HG03139 (cell line): Measurements from ENCODE around the gene DAPK1.

Experiments used
- ATAC-seq: cut with Tn5 transposase; IDR thresholded peaks from one replicate; pipeline ENCODE4 v1.9.1; 2021; ENCODE audit not compliant: unreplicated experiment

DAPK1 gene

DNA sequence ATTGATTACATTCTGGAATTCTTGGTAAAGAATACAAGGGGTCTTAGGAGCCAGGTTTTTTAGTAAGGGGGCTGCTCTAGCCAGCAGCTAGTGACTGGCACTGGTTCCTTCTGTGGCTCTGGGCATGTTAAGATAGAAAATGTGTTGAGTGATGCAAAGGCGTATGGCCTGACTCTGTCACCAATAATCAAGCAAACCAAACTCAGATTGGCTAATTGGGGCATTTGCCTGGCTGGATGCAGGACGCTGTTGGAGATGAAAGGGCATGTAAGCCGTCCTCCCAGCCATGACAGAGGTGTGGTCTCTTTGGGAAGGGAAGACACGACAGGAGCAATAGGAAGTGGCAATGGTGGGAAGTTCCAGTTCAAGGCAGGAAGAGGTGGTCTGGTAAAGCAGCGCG is 140.6 kb downstream of the DAPK1 start:
- ATAC-seq: no peak

DNA sequence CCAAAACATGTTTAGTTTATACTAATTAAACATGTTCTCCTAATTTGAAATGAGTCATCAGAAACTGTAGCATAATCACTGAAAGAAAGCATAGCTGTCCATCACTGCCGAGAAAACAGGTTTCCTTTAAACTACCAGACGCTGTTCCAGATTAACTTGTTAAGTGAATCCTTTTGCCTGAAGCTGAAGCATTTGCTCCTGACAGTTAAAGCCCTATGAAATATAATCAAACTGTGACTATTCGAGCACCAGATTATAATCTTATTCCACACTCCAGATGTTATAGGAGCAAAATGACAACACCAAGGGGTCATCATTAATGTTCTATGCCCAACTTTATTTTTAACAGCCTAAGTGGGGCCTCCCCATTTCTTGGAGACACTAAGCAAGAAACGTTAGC is 142.3 kb downstream of the DAPK1 start:
- no peak for ATAC-seq

DNA sequence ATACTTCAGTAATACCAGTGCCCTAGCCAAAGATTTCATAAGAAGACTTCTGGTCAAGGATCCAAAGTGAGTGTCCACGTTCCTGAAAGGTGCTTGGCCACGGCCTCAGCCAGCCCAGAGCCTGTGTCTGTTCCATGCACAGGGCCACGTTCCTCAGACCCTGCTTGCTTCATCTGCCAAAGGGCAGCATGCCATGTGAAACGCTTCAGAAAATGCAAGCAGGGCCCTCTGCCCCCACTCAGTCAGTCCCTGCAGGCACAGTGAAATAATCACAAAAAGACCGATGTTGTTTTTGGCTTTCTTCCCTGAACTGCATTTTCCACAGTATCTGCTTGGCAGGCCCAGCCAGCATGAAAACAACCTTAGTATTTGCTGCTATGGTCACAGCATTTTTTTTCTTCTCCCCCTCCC is 142.7 kb downstream of the DAPK1 start:
- no peak for ATAC-seq

DNA sequence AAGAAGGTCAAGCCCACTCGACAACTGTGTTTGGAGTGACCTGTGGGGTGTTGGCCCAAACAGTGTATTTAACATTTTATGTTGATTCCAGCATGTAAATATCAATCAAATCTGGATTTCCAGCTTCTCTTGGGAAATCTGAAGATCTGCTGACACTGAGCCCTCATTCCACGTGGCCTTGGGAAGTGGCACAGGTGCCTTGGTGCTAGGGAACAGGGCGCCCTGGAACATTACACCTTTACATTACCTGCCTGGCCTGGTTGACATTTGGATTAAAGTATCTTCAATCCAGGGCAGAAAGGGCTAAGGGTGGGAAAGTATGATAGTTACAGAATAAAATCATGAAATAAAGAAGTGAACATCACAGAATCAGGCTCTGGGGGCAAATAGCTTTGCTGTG is 143.4 kb downstream of the DAPK1 start:
- no peak for ATAC-seq

DNA sequence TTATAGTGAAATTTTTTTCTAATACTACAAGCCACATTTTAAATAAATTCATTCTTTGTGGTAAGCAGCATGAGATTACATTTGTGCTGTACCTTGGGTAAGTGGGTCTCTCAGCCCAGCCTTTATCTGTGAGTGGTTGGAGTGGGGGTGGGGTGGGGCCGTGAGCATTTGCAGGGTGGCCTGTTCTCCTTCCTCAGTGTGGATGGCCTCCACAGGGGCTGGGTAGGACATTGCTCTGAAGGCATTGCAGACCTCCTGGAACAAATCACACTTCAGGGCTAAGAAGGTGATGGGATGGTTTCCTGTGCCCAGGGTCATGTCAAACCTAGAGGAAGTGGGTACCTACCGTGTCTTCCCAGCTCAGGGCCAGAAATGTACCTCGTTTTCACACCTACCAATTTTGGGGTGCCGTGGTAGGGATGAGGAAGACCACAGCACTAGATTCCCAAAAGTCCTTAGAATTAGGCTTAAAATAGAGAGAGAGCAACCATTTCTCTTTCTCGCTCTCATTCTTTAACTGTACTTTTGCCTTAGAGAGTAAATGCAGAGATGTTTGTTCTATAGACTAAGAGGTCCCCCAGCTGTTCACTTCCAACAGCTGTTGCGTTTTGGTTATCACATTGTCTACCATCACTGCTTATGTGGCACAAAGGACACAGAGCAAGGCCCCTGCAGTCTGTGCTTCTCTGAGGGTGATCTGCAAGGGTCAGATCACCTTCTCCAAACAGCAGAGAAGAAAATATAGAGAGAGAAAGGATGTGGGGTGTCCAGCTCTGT is 144.9 kb downstream of the DAPK1 start:
- no peak for ATAC-seq

DNA sequence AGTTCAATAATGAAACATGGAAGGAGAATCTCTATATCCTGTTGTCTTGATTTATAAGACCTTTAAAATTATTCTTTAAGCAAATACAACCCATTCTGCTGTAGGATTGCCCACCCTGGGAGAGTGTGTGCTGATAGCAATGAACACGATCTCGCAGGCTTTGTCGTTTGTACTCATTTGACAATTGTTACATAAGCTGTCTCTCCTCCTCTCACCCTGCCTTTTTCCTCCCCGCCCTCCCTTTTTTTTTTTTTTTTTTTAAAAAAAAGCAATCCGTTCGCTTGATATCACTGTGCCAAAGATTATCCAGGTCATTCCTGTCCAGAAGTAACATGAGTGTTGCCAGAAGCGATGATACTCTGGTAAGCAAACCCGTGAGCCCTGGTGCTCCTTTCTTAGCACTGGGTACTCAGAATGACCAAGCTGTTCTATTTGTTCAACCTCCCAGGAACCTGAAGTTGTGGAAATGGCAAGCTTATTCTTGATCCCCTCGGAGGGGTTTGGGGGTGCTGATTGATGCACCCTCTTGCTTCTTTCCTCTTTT is 145.5 kb downstream of the DAPK1 start:
- ATAC-seq: no peak

DNA sequence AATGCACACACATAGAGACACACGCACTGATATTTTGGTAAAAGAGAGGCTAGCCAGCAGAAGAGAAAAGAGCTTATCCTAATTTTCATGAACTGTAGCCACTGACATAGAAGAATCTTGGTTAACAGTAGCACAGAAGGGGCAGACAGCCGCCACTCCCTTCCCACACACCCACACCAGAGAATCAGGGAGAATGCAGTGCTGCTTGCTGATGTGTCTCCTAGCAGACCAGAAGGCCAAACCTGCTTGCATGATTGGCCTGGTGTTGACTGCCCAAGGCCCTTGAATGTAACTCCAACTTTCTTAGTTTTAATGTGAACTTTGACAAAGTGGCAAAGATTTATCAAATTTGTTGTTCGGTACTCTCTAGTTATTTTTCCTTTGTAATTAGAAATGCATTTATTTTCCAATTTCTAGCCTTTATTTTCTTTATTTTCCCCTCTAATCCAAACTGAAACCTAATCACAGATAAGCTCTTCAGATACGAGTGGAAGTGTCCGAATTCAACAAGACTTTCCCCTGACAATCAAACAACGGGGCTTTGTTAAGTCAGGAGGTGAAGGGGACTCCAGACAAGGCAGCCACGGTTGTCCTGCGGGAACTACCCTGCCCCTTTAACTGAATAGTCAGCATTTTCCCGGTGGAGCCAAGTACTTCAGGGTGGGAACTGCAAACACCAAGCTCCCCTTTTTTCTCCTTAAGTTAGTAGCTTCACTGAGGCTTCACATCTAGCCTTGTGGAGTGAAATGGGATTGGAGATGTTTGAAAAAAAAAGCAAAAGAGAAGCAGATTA is 146.3 kb downstream of the DAPK1 start:
- ATAC-seq: no peak

DNA sequence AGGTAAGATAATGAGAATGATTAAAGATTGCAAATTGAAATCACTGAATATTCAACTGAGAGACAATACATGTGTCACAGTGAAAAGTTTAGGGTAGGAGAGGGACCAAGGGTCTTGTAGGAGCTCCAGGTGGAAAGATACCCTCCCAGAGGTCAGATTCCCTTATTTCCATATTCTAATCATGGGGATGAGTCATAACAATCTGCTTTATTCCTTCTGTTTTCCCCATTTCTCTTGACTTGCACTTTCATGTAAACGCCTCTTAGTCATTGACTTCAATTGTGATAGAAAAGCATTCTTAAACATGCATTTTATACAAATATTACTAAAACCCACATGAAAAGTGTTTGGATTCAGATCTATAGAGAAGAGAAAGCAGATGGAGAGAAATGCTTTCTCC is 147.0 kb downstream of the DAPK1 start:
- ATAC-seq: no peak

DNA sequence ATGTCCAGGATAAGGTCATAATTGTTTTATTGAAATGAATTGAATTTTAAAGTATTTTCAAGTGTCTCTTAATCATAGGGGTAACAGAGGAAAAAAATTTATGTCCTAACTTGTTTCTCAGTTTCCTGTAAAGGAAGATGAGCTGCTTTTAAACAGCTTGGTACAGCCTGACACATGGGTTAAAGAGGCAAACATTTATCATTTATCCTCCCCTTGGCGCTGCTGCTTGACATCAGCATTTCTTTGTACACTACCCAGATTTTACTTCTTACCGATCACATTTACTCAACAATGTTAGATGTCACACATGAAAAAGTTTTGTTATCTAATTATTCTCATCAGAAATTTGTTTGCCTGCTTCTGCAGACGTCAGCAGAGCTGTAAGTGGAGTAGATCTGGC is 148.9 kb downstream of the DAPK1 start:
- ATAC-seq: no peak

DNA sequence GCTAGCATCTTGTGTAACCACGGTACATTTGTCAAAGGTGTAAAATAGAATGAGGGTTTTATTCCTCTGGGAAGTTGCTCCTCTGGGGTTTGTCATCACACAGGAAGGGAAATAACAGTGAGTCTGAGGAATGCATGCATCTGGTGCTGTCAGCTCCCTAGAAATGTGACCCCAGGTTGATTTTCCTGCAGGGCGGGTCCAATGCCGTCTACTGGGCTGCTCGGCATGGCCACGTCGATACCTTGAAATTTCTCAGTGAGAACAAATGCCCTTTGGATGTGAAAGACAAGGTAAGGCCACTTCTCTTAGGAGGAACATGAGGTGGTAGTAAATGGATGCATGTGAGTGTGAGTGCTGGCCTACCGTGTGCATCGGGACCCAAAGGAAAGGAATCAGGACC is 149.4 kb downstream of the DAPK1 start:
- no peak for ATAC-seq

DNA sequence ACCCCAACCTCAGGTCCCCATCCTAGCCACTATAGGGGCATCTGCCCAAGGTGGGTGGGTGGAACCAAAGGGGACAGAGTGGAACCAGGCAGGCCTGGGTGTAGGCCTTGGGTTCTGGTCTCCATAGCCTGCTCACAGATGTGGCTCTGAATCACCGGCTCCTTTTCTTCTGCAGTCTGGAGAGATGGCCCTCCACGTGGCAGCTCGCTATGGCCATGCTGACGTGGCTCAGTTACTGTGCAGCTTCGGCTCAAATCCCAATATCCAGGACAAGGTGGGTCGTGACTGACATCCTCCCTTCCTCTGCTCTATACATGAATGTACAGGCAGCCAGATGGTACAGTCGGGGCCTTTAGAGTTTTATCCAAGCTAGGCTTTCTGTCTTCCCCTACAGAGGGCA is 150.9 kb downstream of the DAPK1 start:
- no peak for ATAC-seq

DNA sequence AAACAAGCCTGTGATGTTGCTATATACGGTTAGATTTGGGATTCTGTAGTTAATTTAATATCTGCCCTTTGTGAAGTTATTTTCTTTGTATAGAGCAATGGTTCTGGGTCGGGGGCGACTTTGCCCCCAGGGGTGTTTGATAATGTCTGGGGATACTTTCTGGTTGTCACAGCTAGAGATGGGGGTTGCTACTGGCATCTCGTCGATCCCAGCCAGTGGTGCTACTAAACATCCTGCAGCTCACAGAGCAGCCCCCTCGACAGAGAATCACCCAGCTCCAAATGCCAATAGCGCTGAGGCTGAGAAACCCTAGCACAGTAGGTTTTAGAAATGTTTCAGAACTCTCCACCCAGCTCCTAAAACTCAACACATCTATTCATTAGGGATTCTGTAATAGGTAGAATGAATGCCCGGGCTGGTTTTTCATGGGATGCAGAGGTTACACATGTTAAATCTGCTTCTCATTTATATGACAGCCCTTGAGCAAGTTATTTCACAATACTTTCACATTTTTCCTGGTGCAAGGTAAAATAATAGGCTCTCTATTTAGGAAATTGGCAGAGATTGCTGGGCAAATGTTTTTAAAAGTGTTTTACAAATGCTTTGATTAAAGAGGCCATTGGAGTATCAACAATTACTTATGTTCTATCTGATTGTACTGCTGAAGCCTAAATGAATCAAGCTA is 153.1 kb downstream of the DAPK1 start:
- ATAC-seq: no peak

DNA sequence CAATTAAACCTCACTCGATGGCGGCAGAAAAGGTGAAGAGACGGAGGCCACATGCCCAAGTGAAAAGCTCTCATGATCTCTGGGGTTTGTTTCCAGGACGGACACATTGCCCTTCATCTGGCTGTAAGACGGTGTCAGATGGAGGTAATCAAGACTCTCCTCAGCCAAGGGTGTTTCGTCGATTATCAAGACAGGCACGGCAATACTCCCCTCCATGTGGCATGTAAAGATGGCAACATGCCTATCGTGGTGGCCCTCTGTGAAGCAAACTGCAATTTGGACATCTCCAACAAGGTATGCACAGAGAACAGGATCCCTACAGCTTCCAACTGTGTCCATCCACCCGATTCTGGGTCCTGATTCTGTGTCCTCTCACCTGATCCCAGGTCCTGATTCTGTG is 153.8 kb downstream of the DAPK1 start:
- no peak for ATAC-seq

DNA sequence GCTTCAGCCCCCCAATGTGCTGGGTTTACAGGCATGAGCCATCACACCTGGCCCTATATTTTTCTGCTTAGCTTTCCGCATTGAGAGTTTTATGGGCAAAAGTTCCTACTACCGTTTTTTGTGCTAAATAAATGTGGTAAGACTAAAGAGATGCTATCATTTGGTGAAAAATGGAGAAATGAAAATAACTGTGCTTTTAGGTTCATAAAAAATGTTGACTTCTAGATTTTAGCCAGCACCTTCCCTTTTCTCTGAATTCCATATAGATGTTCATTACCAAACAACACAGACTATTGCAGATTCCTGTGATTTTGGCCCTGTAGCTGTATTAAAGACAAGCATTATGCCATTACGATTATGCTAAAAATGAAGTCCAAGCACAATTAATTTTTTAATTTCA is 156.3 kb downstream of the DAPK1 start:
- no peak for ATAC-seq

DNA sequence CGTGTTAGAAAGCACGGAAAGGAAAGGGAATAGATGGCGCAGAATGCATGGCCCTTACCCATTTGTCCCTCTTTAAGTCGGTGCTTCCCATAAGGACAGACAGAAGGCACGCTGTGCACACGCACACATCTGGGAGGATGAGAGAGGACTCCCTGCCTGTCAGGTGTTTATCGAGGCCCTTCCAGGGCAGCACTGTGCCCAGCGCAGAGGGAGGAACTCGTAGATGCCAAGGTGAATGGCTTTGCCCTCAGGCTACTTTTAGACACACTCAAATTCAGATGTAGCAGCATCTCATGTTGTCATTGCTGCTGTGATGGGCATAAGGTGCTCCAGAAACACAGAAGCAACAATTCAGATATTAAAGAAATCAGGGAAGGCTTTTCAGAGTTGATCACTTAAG is 158.1 kb downstream of the DAPK1 start:
- ATAC-seq: no peak

DNA sequence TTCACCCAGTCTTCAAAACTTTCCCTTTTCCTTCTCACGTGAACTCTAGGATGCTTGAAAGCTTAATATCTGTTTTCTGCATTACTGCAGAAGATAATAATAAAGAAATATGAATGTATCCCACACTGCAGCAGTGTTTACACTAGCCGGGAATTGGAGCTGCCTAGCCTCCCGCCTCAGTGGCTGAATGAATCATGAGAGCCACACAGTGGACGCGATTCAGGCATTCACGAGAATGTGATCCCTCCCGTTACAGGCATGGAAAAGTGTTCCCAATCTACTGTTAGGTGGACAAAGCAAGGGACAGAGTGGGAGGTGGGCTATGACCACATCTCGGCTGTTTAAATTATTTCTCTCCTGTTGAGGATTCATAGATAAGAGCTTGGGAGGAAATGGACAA is 158.8 kb downstream of the DAPK1 start:
- no peak for ATAC-seq

DNA sequence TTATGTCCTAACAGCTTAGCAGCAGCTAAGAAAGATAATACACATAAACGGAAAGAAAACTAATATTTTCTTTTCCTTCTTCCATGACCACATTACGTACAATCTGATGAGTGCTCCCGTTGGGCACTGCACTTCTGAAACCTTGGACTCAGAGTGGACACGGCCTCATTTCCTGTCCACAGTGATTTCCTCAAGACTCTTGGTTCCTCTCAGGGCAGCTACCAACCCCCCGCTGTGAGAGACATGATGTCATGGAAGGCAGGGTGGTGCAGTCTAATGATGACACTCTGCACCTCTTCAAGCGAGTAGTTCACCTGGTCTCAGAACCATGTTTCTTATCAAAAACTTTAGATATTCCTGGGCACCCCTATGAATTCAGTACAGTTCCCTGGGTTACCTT is 159.5 kb downstream of the DAPK1 start:
- ATAC-seq: no peak

DNA sequence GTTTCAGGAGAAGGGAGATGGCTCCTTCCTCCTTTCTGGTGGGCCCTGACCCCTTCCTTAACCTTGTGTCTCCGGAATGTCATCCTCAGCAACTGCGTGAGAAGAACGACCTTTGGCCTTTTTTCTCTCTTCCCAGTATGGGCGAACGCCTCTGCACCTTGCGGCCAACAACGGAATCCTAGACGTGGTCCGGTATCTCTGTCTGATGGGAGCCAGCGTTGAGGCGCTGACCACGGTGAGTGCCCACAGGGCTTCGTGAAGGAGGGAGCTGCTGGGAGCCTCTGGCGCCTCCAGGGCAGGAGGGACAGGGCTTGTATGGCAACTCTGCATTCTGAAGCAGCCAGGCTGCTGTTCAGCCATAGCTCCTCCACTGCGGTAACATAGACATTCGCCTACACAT is 160.2 kb downstream of the DAPK1 start:
- ATAC-seq: no peak

DNA sequence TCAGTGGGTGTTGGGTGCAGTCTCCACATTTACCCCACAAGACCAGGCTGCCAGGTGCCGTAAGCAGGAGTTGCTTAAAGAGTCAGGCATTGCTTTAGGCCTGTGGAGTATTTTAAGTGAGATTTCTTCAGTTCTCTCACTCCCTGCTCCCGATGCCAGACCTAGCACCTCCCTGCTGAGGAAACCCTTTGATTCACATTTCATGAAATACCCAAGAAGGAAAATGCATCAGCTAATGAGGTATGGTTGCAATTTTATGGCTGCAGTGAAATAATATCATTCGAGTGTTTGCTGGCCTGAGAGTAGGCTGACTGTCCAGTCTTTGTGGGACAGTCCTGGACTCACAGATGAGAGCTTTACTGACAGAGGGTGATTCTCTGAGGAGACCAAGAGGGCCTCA is 160.8 kb downstream of the DAPK1 start:
- ATAC-seq: no peak

DNA sequence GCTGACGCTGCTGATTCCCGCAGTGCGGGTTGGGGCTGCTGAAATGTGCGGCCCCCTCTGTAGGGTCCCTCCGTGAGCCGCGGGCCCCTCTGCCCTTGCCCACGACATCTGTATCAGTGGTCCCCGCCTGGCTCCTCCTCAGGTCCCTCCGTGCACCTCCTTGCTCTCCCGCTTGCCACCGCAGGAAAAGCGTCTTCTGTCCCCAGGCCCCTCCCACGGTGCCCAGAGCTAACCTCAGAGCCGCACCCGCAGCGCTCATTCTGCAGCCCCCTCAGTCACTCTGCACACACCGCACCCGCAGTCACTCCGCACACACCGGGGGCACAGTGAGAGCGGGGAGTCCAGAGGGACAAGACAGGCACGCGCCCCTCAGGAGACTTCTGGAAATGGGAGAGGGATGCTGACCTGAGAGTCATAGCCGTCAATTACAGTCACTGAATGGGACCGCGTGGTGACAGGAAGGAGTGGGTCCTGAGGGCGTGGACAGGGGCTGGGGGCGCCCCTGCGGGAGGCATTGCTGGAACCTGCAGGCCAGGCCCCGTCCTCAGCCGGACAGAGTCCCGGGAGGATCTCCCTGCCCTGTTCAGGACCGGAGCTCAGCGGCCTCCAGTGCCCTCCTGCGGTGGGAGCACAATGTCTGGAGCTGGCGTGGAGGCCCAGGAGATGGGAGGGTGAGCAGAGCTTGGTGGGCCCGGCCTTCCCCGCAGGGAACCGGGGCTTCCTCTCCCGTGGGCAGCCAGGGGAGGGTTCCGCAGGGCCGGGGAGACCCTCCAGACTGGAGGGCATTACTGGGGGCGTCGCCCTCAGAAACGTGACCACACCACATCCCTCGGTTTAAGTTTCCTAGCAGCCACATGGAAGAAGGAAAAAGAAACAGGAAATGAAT is 162.1 kb downstream of the DAPK1 start:
- no peak for ATAC-seq

DNA sequence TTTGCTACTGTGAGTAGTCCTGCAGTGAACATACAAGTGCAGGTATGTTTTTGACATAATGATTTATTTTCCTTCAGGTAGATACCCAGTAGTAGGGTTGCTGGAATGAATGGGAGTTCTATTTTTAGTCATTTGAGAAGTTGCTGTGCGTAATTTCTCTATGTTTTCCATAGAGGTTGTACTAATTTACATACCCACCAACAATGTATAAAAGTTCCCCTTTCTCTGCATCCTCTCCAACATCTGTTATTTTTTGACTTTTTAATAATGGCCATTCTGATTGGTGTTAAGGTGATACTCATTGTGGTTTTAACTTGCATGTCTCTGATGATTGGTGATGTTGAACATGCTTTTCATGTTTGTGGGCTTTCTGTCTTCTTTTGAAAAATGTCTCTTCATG is 163.6 kb downstream of the DAPK1 start:
- no peak for ATAC-seq
